Adrenal gland (tissue), 12 donors: ENCODE results near the gene EXOC3L2. TPM values are rescaled to one million over a fixed set of nuclear protein-coding genes. Genes with fewer than 3 reads are reported as not detected.

ENCODE experiments used
- DNase-seq, 7 donors: peaks; one replicate each; pipeline ENCODE4 v3.0.0-alpha.2; 2019 to 2020
- H3K27ac ChIP-seq, 5 donors: fragments of 200-600 bp; sonication (generic) in 4 of 5; 1 replicate in 3 of 5; 2 replicates in 2 of 5; pipeline versions ENCODE4 v1.5.1 to v1.8.0; 2016 to 2020; ENCODE audit warnings: mild to moderate bottlenecking in 1 of 5
- H3K27me3 ChIP-seq: fragments of 200-600 bp; 2 replicates; pipeline ENCODE4 v1.8.0; 2021
- H3K36me3 ChIP-seq, 2 donors: fragments of 200-600 bp; replicated peaks in 1 of 2; 1 replicate in 1 of 2; 2 replicates in 1 of 2; pipeline versions ENCODE4 v1.5.1 to v1.8.0; 2018 to 2022
- H3K4me1 ChIP-seq, 2 donors: fragments of 200-600 bp; replicated peaks in 1 of 2; 1 replicate in 1 of 2; 2 replicates in 1 of 2; pipeline versions ENCODE4 v1.5.1 to v1.8.0; 2018 to 2021
- H3K4me3 ChIP-seq, 4 donors: fragments of 200-600 bp; sonication (generic) in 3 of 4; one replicate each; pipeline ENCODE4 v1.5.1; 2016 to 2018
- H3K9me3 ChIP-seq, 3 donors: fragments of 200-600 bp; sonication (generic) in 1 of 3; replicated peaks in 1 of 3; 1 replicate in 2 of 3; 2 replicates in 1 of 3; pipeline versions ENCODE4 v1.5.1 to v1.8.0; 2016 to 2021
- CTCF ChIP-seq, 6 experiments: fragments of 450-650 bp in 4 of 6; fragments of 200-600 bp in 2 of 6; sonication (generic) in 1 of 6; IDR thresholded peaks; 1 replicate in 5 of 6; 2 replicates in 1 of 6; pipeline versions ENCODE4 v1.5.1 to v1.8.0; 2016 to 2021; ENCODE audit warnings: antibody characterized with exemption in 6 of 6, mild to moderate bottlenecking in 2 of 6, moderate library complexity in 1 of 6
- POLR2A ChIP-seq, 2 donors: fragments of 450-650 bp; IDR thresholded peaks; one replicate each; pipeline ENCODE4 v1.6.1; 2017; ENCODE audit warnings: antibody characterized with exemption in 2 of 2, mild to moderate bottlenecking in 2 of 2, moderate library complexity in 1 of 2
- WGBS, 4 donors: extraction: QIAGEN DNeasy Blood & Tissue Kit in 2 of 4; methylation state at CpG; one replicate each; pipeline versions ENCODE4 v1.1.5 to v1.1.7; 2013 to 2017; 5-methylcytosine and 5-hydroxymethylcytosine counted together
- intact Hi-C, 2 donors: fragments of 100-400 bp; cut with DNase I; formaldehyde crosslinking; loops; one replicate each; pipeline versions ENCODE4 v1.14.1 to v1.15.0; 2022 to 2023
- polyA plus RNA-seq, 3 donors: library from polyadenylated mRNA; stranded (reverse); fragments of 200-250 nt in 2 of 3; fragments of 350-450 nt in 1 of 3; fragmentation: Illumina TruSeq in 1 of 3; extraction: RNeasy Lipid Tissue Mini Kit (QIAGEN cat#74804) in 1 of 3; gene quantifications; one replicate each; pipeline ENCODE4 v1.2.3, GENCODE V29; 2013 to 2014
- total RNA-seq, 9 donors: library from RNA; depleted of rRNA in 4 of 9; stranded (reverse); fragments of >200 nt in 4 of 9; fragments of 120-200 nt in 1 of 9; fragmentation: NEBNext Ultra II Directional in 1 of 9; extraction: Animal tissue kit (Norgen Biotek cat#: 25700) in 1 of 9; gene quantifications; one replicate each; pipeline versions ENCODE4 v1.1.0 to v1.2.4, GENCODE V29; 2013 to 2023
- donor health status: healthy with polysubstance abuse.
- donor health status: Bipolar disorder and iron deficiency.
- donor health status: DM: yes; HTN: yes; CAD: no.
- donor health status: DM: no; HTN: no; CAD: no.
- donor health status: DM: no; HTN: no; CAD: no.
- donor health status: DM: yes; HTN: yes; CAD: no.

The EXOC3L2 gene
- total and polyA plus RNA-seq, 12 donors = 2.1 to 26.4 (median 16.3) TPM

- no peak for DNase-seq
- 84 to 89% (median 89%) methylated on average over 10 to 17 of the region's 17 CpGs for WGBS, 4 donors
- intact Hi-C loops = no loop called here
- Histone ChIP-seq H3K36me3 (no peaks in the 10 kb centered on the region), H3K9me3 (no peaks in the 10 kb centered on the region), H3K27me3 (peaks cover 11% of the 10 kb centered on the region), H3K4me3 (no peak overlapping the region), H3K27ac (no peak overlapping the region), H3K4me1 (no peaks in the 10 kb centered on the region)
- TF ChIP-seq POLR2A (IDR thresholded peaks at IDR 0.05) = no peak
- TF ChIP-seq CTCF (IDR thresholded peaks at IDR 0.05) = no peak
These were observed 82.1 kb downstream of the EXOC3L2 start for GRCh38 chr19:45163156-45163555.

GRCh38 chr19:45162608-45163143 lies 82.5 kb downstream of the EXOC3L2 start:
- no peak overlapping the region for H3K27ac ChIP-seq
- intact Hi-C loops = no loop called here
- no peaks in the 10 kb centered on the region for H3K4me1 ChIP-seq
- H3K27me3 ChIP-seq = peaks cover 11% of the 10 kb centered on the region
- no peak for DNase-seq
- H3K36me3 ChIP-seq = no peaks in the 10 kb centered on the region
- no peak for TF ChIP-seq CTCF (IDR thresholded peaks at IDR 0.05)
- TF ChIP-seq POLR2A (IDR thresholded peaks at IDR 0.05) = no peak
- H3K9me3 ChIP-seq = no peaks in the 10 kb centered on the region
- 70 to 100% (median 75%) methylated on average over 1 to 18 of the region's 18 CpGs for WGBS, 4 donors
- H3K4me3 ChIP-seq = no peak overlapping the region

Other genes starting within 250 kb of the EXOC3L2 start
- gene RELB, start 243.9 kb downstream of the EXOC3L2 start, total RNA-seq = 10 to 100 TPM in 7 of 9 donors, 1 to 10 TPM in 2; 2.0 to 39.1 (median 11.6) TPM
- 10 to 100 TPM in 2 of 3 donors, 1 to 10 TPM in 1; 3.9 to 17.7 (median 12.4) TPM for gene RELB, start 243.9 kb downstream of the EXOC3L2 start, polyA plus RNA-seq
- 100 to 1,000 TPM in 1 of 9 donors, 10 to 100 TPM in 8; 19.8 to 137 (median 53.7) TPM for gene CLASRP, start 206.4 kb downstream of the EXOC3L2 start, total RNA-seq
- gene CLASRP, start 206.4 kb downstream of the EXOC3L2 start, polyA plus RNA-seq = 100 to 1,000 TPM in 2 of 3 donors, 10 to 100 TPM in 1; 39.8 to 730 (median 246) TPM
- 1 to 10 TPM in 2 of 9 donors, under 1 TPM in 6, not detected in 1; 0.06 to 1.3 (median 0.68) TPM for gene ZNF296, start 168.9 kb downstream of the EXOC3L2 start, total RNA-seq
- 10 to 100 TPM in 1 of 3 donors, 1 to 10 TPM in 1, not detected in 1; 2.5 to 13.2 TPM for gene ZNF296, start 168.9 kb downstream of the EXOC3L2 start, polyA plus RNA-seq
- gene GEMIN7, start 166.1 kb downstream of the EXOC3L2 start, total RNA-seq = 10 to 100 TPM in 7 of 9 donors, 1 to 10 TPM in 2; 4.0 to 24.9 (median 14.6) TPM
- 10 to 100 TPM; 11.3 to 29.0 (median 23.9) TPM for gene GEMIN7, start 166.1 kb downstream of the EXOC3L2 start, polyA plus RNA-seq
- 10 to 100 TPM; 24.3 to 86.7 (median 53.1) TPM for gene PPP1R37, start 152.2 kb downstream of the EXOC3L2 start, total RNA-seq
- gene PPP1R37, start 152.2 kb downstream of the EXOC3L2 start, polyA plus RNA-seq = 100 to 1,000 TPM in 1 of 3 donors, 10 to 100 TPM in 2; 16.4 to 244 (median 45.4) TPM
- 1 to 10 TPM in 1 of 9 donors, under 1 TPM in 7, not detected in 1; 0.06 to 1.1 (median 0.27) TPM for gene NKPD1, start 84.4 kb downstream of the EXOC3L2 start, total RNA-seq
- under 1 TPM in 2 of 3 donors, not detected in 1; 0.13 to 0.16 TPM for gene NKPD1, start 84.4 kb downstream of the EXOC3L2 start, polyA plus RNA-seq
- 10 to 100 TPM; 24.6 to 71.4 (median 36.7) TPM for gene TRAPPC6A, start 67.2 kb downstream of the EXOC3L2 start, total RNA-seq
- 10 to 100 TPM in 2 of 3 donors, 1 to 10 TPM in 1; 5.1 to 41.7 (median 34.3) TPM for gene TRAPPC6A, start 67.2 kb downstream of the EXOC3L2 start, polyA plus RNA-seq
- 10 to 100 TPM in 8 of 9 donors, 1 to 10 TPM in 1; 2.8 to 25.5 (median 18.4) TPM for gene BLOC1S3, start 66.6 kb downstream of the EXOC3L2 start, total RNA-seq
- gene BLOC1S3, start 66.6 kb downstream of the EXOC3L2 start, polyA plus RNA-seq = 10 to 100 TPM in 1 of 3 donors, 1 to 10 TPM in 2; 3.9 to 11.9 (median 4.1) TPM
- gene MARK4, start 5.9 kb upstream of the EXOC3L2 start, total RNA-seq = 10 to 100 TPM in 8 of 9 donors, 1 to 10 TPM in 1; 5.6 to 41.9 (median 26.3) TPM
- 10 to 100 TPM; 19.1 to 53.3 (median 28.8) TPM for gene MARK4, start 5.9 kb upstream of the EXOC3L2 start, polyA plus RNA-seq
- 10 to 100 TPM in 1 of 9 donors, 1 to 10 TPM in 1, under 1 TPM in 2, not detected in 5; 0.33 to 51.3 (median 0.84) TPM for gene CKM, start 77.5 kb upstream of the EXOC3L2 start, total RNA-seq
- 1 to 10 TPM in 2 of 3 donors, not detected in 1; 1.5 to 2.7 TPM for gene CKM, start 77.5 kb upstream of the EXOC3L2 start, polyA plus RNA-seq
- gene KLC3, start 95.3 kb upstream of the EXOC3L2 start, total RNA-seq = under 1 TPM in 3 of 9 donors, not detected in 6; 0.17 to 0.30 (median 0.28) TPM
- under 1 TPM in 2 of 3 donors, not detected in 1; 0.16 to 0.17 TPM for gene KLC3, start 95.3 kb upstream of the EXOC3L2 start, polyA plus RNA-seq
- 10 to 100 TPM; 10.1 to 31.9 (median 26.6) TPM for gene ERCC2, start 125.2 kb upstream of the EXOC3L2 start, total RNA-seq
- 10 to 100 TPM; 19.6 to 53.3 (median 31.3) TPM for gene ERCC2, start 125.2 kb upstream of the EXOC3L2 start, polyA plus RNA-seq
- gene PPP1R13L, start 159.7 kb upstream of the EXOC3L2 start, total RNA-seq = 10 to 100 TPM in 8 of 9 donors, 1 to 10 TPM in 1; 1.7 to 55.7 (median 35.2) TPM
- gene PPP1R13L, start 159.7 kb upstream of the EXOC3L2 start, polyA plus RNA-seq = 10 to 100 TPM; 11.9 to 95.2 (median 35.2) TPM
- gene POLR1G, start 161.2 kb upstream of the EXOC3L2 start, total RNA-seq = 1 to 10 TPM; 3.6 to 9.2 (median 6.6) TPM
- gene POLR1G, start 161.2 kb upstream of the EXOC3L2 start, polyA plus RNA-seq = 10 to 100 TPM in 1 of 3 donors, 1 to 10 TPM in 2; 3.1 to 11.3 (median 9.5) TPM
- gene ERCC1, start 178.5 kb upstream of the EXOC3L2 start, total RNA-seq = 100 to 1,000 TPM in 2 of 9 donors, 10 to 100 TPM in 7; 63.6 to 107 (median 86.1) TPM
- 10 to 100 TPM; 62.9 to 89.2 (median 87.0) TPM for gene ERCC1, start 178.5 kb upstream of the EXOC3L2 start, polyA plus RNA-seq
- gene FOSB, start 222.6 kb upstream of the EXOC3L2 start, total RNA-seq = 10 to 100 TPM in 1 of 9 donors, 1 to 10 TPM in 8; 1.0 to 21.7 (median 3.0) TPM
- gene FOSB, start 222.6 kb upstream of the EXOC3L2 start, polyA plus RNA-seq = 10 to 100 TPM in 1 of 3 donors, 1 to 10 TPM in 1, under 1 TPM in 1; 0.95 to 11.1 (median 4.3) TPM